Measurements from ENCODE around the gene MARVELD1. TPM values are rescaled to one million over a fixed set of nuclear protein-coding genes. Genes with fewer than 3 reads are reported as not detected.
A peak's percentile ranks its signal among the peaks of the same experiment; 100 is the strongest.

Gene MARVELD1
- total RNA-seq, 8 experiments from 2014 or later: 2.0 to 37.7 (median 8.2) TPM

GRCh38 chr10:97718178-97718577 is 4.6 kb downstream of the MARVELD1 start:
- 0 to 100% (median 80%) methylated on average over 1 to 3 of the region's 6 CpGs; no CpG with 5 or more reads in 4 of the 10 experiments for WGBS, 10 experiments
- H3K4me3 ChIP-seq: no peak overlapping the region
- peaks cover 12 to 28% of the 10 kb centered on the region in 2 donors for H3K4me1 ChIP-seq (replicated peaks in 1 of 2)
- ATAC-seq (replicated peaks in 6 of 8): peak in 2 of 8 experiments; percentile 2 to 8
- H3K27ac ChIP-seq: no peak overlapping the region
- in situ Hi-C loops (cut with MboI; ENCODE audit: low pct_unique_long_range_greater_than_20kb in 2 of 9, low sequenced_read_pairs in 9 of 9, unreplicated experiment in 9 of 9): no loop called here

GRCh38 chr10:97718659-97719142 is 5.2 kb downstream of the MARVELD1 start:
- Histone ChIP-seq H3K4me3 (no peak overlapping the region), H3K27ac (no peak overlapping the region), H3K4me1 (replicated peaks in 1 of 2) (peaks cover 11 to 25% of the 10 kb centered on the region in 2 donors)
- in situ Hi-C loops (cut with MboI; ENCODE audit: low pct_unique_long_range_greater_than_20kb in 2 of 9, low sequenced_read_pairs in 9 of 9, unreplicated experiment in 9 of 9): no loop called here
- 0 to 79% (median 40%) methylated on average over 1 to 6 of the region's 8 CpGs; no CpG with 5 or more reads in 3 of the 10 experiments for WGBS, 10 experiments
- ATAC-seq (replicated peaks in 6 of 8): peak in 3 of 8 experiments; percentile 4 to 9 (median 8)

- H3K4me3 ChIP-seq: no peak overlapping the region
- no peak overlapping the region for H3K27ac ChIP-seq
- in situ Hi-C loops (cut with MboI; ENCODE audit: low pct_unique_long_range_greater_than_20kb in 2 of 9, low sequenced_read_pairs in 9 of 9, unreplicated experiment in 9 of 9): no loop called here
- no peak for ATAC-seq (replicated peaks in 6 of 8)
- WGBS, 10 experiments: 38 to 100% (median 94%) methylated on average over 1 to 2 of the region's 2 CpGs; no CpG with 5 or more reads in 1 of the 10 experiments
- H3K4me1 ChIP-seq (replicated peaks in 1 of 2): peaks cover 11 to 18% of the 10 kb centered on the region in 2 donors
These were observed 6.1 kb downstream of the MARVELD1 start for GRCh38 chr10:97719602-97720001.

GRCh38 chr10:97721871-97722780 is 8.6 kb downstream of the MARVELD1 start:
- WGBS, 10 experiments: 67 to 100% (median 77%) methylated on average over 3 to 12 of the region's 12 CpGs; no CpG with 5 or more reads in 3 of the 10 experiments
- peak in 2 of 8 experiments; percentile 31 to 52 for ATAC-seq (replicated peaks in 6 of 8)
- in situ Hi-C loops (cut with MboI; ENCODE audit: low pct_unique_long_range_greater_than_20kb in 2 of 9, low sequenced_read_pairs in 9 of 9, unreplicated experiment in 9 of 9): no loop called here

GRCh38 chr10:97723001-97723400 is 9.5 kb downstream of the MARVELD1 start:
- WGBS, 10 experiments: 14 to 100% (median 63%) methylated on average over 1 of the region's 3 CpGs; no CpG with 5 or more reads in 6 of the 10 experiments
- ATAC-seq (replicated peaks in 6 of 8): no peak

More at GRCh38 chr10:97721871-97722780, 8.6 kb downstream of the MARVELD1 start:
- Histone ChIP-seq H3K27ac (no peak overlapping the region), H3K4me1 (replicated peaks in 1 of 2) (peaks cover 11 to 12% of the 10 kb centered on the region in 2 donors), H3K4me3 (no peak overlapping the region)

GRCh38 chr10:97724341-97724941 is 10.9 kb downstream of the MARVELD1 start:
- Histone ChIP-seq H3K27ac (no peak overlapping the region), H3K4me3 (no peak overlapping the region), H3K4me1 (replicated peaks in 1 of 2) (peaks cover 0 to under 1% of the 10 kb centered on the region in 2 donors)
- 14 to 100% (median 52%) methylated on average over 1 to 5 of the region's 5 CpGs for WGBS, 10 experiments
- ATAC-seq (replicated peaks in 6 of 8): peak in 6 of 8 experiments; percentile 17 to 88 (median 67)
- in situ Hi-C loops (cut with MboI; ENCODE audit: low pct_unique_long_range_greater_than_20kb in 2 of 9, low sequenced_read_pairs in 9 of 9, unreplicated experiment in 9 of 9): no loop called here

More at GRCh38 chr10:97723001-97723400, 9.5 kb downstream of the MARVELD1 start:
- H3K27ac ChIP-seq: no peak overlapping the region
- in situ Hi-C loops (cut with MboI; ENCODE audit: low pct_unique_long_range_greater_than_20kb in 2 of 9, low sequenced_read_pairs in 9 of 9, unreplicated experiment in 9 of 9): no loop called here
- peaks cover 11% of the 10 kb centered on the region in 2 donors for H3K4me1 ChIP-seq (replicated peaks in 1 of 2)
- no peak overlapping the region for H3K4me3 ChIP-seq

- H3K4me3 ChIP-seq: no peak overlapping the region
- in situ Hi-C loops (cut with MboI; ENCODE audit: low pct_unique_long_range_greater_than_20kb in 2 of 9, low sequenced_read_pairs in 9 of 9, unreplicated experiment in 9 of 9): no loop called here
- ATAC-seq (replicated peaks in 6 of 8): peak in 4 of 8 experiments; percentile 21 to 72 (median 32)
- 13 to 83% (median 33%) methylated on average over 1 to 8 of the region's 8 CpGs; no CpG with 5 or more reads in 3 of the 10 experiments for WGBS, 10 experiments
- H3K4me1 ChIP-seq (replicated peaks in 1 of 2): no peaks in the 10 kb centered on the region
- H3K27ac ChIP-seq: no peak overlapping the region
These were observed 13.2 kb downstream of the MARVELD1 start for GRCh38 chr10:97726636-97727178.

GRCh38 chr10:97729014-97729413 is 15.5 kb downstream of the MARVELD1 start:
- Histone ChIP-seq H3K4me3 (no peak overlapping the region), H3K4me1 (replicated peaks in 1 of 2) (no peaks in the 10 kb centered on the region), H3K27ac (no peak overlapping the region)
- in situ Hi-C loops (cut with MboI; ENCODE audit: low pct_unique_long_range_greater_than_20kb in 2 of 9, low sequenced_read_pairs in 9 of 9, unreplicated experiment in 9 of 9): no loop called here
- ATAC-seq (replicated peaks in 6 of 8): no peak
- 70 to 100% (median 93%) methylated on average over 1 to 5 of the region's 5 CpGs for WGBS, 10 experiments

- no peak overlapping the region for H3K27ac ChIP-seq
- H3K4me3 ChIP-seq: no peak overlapping the region
- 0 to 67% (median 22%) methylated on average over 2 to 5 of the region's 9 CpGs for whole genome bisulfite sequencing, 10 experiments
- peaks cover 0 to under 1% of the 10 kb centered on the region in 2 donors for H3K4me1 ChIP-seq (replicated peaks in 1 of 2)
- in situ Hi-C loops (cut with MboI; ENCODE audit: low pct_unique_long_range_greater_than_20kb in 2 of 9, low sequenced_read_pairs in 9 of 9, unreplicated experiment in 9 of 9): no loop called here
- ATAC-seq (replicated peaks in 6 of 8): peak; percentile 73 to 91 (median 81)
These were observed 18.0 kb downstream of the MARVELD1 start for GRCh38 chr10:97731346-97732051.

- Histone ChIP-seq H3K4me1 (replicated peaks in 1 of 2) (peaks cover 2 to 3% of the 10 kb centered on the region in 2 donors), H3K27ac (no peak overlapping the region), H3K4me3 (no peak overlapping the region)
- WGBS, 10 experiments: 0 to 100% (median 61%) methylated on average over 1 to 4 of the region's 4 CpGs; no CpG with 5 or more reads in 1 of the 10 experiments
- ATAC-seq (replicated peaks in 6 of 8): no peak
- in situ Hi-C loops (cut with MboI; ENCODE audit: low pct_unique_long_range_greater_than_20kb in 2 of 9, low sequenced_read_pairs in 9 of 9, unreplicated experiment in 9 of 9): no loop called here
These were observed 18.5 kb downstream of the MARVELD1 start for GRCh38 chr10:97732052-97732359.

- in situ Hi-C loops (cut with MboI; ENCODE audit: low pct_unique_long_range_greater_than_20kb in 2 of 9, low sequenced_read_pairs in 9 of 9, unreplicated experiment in 9 of 9): no loop called here
- ATAC-seq (replicated peaks in 6 of 8): no peak
- Histone ChIP-seq H3K4me3 (no peak overlapping the region), H3K27ac (no peak overlapping the region), H3K4me1 (replicated peaks in 1 of 2) (peaks cover 7 to 8% of the 10 kb centered on the region in 2 donors)
- 50 to 93% (median 80%) methylated on average over 1 to 4 of the region's 5 CpGs; no CpG with 5 or more reads in 1 of the 10 experiments for WGBS, 10 experiments
These were observed 19.7 kb downstream of the MARVELD1 start for GRCh38 chr10:97733256-97733655.

- H3K4me1 ChIP-seq (replicated peaks in 1 of 2): peaks cover 10 to 11% of the 10 kb centered on the region in 2 donors
- in situ Hi-C loops (cut with MboI; ENCODE audit: low pct_unique_long_range_greater_than_20kb in 2 of 9, low sequenced_read_pairs in 9 of 9, unreplicated experiment in 9 of 9): no loop called here
- H3K4me3 ChIP-seq: no peak overlapping the region
- no peak overlapping the region for H3K27ac ChIP-seq
- ATAC-seq (replicated peaks in 6 of 8): no peak
- 71 to 93% (median 82%) methylated on average over 2 to 5 of the region's 6 CpGs; no CpG with 5 or more reads in 1 of the 10 experiments for WGBS, 10 experiments
These were observed 20.5 kb downstream of the MARVELD1 start for GRCh38 chr10:97734021-97734420.

All from motor neuron (in vitro differentiated cells).